COLO668 (cell line): ENCODE data around the gene CAPN10.

Experiments used
- DNase-seq: peaks from one replicate; lab custom pipeline; 2025; ENCODE audit not compliant: unreplicated experiment; lab: John Stamatoyannopoulos, UW

The CAPN10 gene

DNA sequence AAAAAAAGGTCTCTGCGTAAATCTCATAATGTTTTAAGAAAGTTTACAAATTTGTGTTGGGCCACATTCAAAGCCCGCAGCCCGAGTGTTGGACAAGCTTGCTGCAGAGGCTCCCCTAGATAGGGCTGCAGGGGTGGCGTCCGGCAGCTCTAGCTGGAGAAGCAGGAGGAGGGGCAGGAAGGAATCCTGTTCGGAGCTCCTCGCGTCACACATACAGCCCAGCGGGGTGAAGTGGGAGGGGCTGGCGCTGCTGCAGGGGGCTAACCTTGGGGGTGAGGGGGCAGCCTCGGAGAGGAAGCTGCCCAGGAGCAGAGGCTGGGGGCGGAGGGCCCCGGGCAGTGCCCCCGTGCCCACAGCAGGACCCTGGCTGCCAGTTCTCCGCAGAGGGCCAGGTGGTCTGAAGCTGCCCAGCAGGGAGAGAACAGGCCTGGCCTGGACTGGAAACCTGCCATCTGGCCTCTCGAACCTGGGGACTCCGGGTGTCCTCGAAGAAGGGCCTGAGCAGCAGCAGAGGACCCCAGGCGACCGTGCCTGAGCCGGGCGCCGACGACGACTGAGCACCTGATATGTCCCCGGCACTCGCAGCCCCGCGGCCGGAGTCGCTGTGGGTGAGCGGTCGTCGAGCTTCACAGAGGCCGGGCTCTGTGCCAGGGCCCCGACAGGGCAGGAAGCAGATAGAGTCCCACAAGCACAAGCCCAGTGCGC is 36.1 kb downstream of the CAPN10 start:
- no peak for DNase-seq

- no peak for DNase-seq
Measured at GRCh38 chr2:240623531-240624010, 37.0 kb downstream of the CAPN10 start.

- DNase-seq: no peak
Measured at GRCh38 chr2:240624011-240624949, 37.7 kb downstream of the CAPN10 start.

- no peak for DNase-seq
Measured at GRCh38 chr2:240624950-240625621, 38.6 kb downstream of the CAPN10 start, which contains the start of gene GPR35. Gene GPR35 (plus strand): TSS chr2:240625480. CDS start chr2:240629953, 4,473 bp downstream.

DNA sequence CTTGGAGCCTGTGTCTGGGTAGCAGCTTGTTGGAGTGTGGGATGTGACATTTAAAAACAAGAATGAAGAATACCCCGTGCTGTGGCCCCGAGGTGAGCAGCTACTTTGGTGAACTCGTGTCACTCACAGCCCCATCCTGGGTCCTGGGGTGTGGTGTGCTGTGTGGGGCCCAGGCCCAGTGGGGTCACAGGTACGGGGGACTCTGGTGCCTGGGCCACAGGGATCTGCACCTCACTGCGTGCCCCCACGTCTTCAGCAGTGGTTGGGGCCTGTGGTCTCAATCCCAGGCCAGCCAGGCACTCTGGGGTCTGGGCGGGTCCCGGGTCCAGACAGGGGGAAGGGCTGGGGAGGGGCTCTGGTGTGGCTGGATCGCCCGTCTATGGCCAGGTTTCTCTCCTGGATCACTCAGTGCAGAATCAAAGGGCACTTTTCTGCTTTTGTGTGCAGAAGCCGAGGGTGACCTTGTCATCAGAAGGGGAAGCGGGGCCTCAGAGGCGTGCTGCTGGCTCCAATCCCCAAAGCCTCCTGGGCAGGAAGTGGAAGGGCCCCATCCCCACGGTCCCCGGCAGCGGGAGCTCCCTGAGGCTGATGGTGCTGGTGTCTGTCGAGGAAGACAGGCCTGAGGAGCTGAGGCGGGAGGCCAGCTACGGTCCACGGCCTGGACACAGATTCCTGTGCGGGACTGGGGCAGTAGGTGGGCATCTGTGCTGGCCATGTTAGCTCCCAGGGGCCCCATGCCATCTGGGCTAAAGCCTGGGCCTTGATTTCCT is 40.2 kb downstream of the CAPN10 start:
- no peak for DNase-seq

- DNase-seq: no peak
Measured at GRCh38 chr2:240627736-240628506, 41.4 kb downstream of the CAPN10 start.

DNA sequence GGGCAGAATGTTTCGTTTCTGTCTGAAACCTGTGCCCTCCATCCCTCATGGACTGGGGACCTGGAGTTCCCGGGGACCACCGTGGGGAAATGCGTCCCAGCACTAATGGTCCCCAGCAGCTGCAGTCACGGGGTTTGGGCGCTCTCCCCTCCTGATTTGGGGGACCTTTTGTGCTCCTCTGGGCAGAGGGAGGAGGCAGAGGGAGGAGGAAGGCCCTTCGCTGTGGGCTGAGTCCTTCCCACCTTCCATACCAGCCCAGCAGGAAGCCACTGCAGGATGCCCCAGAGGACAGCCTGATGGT is 41.9 kb downstream of the CAPN10 start:
- DNase-seq: no peak

GRCh38 chr2:240628808-240629618 is 42.5 kb downstream of the CAPN10 start:
- no peak for DNase-seq

DNA sequence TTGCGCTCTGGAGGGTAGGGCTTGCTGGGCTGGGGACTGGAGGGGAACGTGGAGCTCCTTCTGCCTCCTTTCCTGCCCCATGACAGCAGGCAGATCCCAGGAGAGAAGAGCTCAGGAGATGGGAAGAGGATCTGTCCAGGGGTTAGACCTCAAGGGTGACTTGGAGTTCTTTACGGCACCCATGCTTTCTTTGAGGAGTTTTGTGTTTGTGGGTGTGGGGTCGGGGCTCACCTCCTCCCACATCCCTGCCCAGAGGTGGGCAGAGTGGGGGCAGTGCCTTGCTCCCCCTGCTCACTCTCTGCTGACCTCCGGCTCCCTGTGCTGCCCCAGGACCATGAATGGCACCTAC is 43.1 kb downstream of the CAPN10 start:
- no peak for DNase-seq

GRCh38 chr2:240629968-240630770 is 43.6 kb downstream of the CAPN10 start:
- DNase-seq: no peak

DNA sequence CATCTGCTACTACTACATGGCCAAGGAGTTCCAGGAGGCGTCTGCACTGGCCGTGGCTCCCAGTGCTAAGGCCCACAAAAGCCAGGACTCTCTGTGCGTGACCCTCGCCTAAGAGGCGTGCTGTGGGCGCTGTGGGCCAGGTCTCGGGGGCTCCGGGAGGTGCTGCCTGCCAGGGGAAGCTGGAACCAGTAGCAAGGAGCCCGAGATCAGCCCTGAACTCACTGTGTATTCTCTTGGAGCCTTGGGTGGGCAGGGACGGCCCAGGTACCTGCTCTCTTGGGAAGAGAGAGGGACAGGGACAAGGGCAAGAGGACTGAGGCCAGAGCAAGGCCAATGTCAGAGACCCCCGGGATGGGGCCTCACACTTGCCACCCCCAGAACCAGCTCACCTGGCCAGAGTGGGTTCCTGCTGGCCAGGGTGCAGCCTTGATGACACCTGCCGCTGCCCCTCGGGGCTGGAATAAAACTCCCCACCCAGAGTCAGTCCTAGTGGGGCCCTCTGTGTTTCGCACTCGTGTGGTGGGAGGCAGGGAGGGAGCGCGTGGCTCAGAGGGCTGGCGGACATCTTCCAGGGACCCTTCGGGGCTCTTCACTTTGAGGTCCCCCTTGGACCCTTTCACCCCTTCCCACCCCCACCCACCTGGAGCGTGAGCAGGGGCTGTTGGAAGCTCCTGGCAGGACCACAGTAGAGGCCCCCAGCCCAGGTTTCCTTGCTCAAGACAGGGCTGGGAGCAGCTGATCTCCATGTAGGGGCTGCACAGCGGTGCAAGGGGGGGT is 44.4 kb downstream of the CAPN10 start:
- no peak for DNase-seq

DNA sequence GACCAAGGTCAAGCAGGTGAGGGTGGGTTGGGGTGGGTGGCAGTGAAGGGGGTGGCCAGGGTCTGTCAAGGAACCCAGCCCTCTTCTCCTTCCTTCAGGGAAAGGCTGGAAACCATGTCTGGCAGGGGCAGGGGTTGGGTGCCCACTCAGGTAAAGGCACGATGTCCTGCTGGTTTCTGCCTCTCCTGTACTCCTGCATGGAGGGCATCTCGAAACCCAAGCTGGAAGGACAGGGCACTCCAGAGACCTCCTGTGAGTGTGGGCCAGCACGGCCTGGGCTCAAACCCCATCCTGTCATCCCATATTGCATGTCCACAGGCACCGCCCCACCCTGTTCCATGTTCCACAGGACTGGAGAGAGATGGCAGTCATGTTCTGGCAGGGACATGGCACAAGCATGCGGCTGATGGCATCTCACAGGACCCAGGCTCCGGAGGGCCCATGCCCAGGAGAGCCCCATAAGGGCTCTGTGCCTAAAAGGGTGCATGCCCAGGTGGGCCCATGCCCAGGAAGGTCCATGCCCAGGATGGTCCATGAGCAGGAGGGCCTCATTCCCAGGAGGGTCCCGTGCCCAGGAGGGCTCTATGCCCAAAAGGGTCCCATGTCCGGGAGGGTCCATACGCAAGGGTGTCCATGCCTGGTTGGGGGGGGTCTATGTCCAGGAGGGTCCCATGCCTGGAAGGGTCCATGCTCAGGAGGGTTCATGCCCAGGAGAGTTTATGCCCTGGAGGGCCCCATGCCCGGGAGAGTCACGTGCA is 45.2 kb downstream of the CAPN10 start:
- no peak for DNase-seq

GRCh38 chr2:240632306-240632721 is 45.8 kb downstream of the CAPN10 start:
- no peak for DNase-seq

DNA sequence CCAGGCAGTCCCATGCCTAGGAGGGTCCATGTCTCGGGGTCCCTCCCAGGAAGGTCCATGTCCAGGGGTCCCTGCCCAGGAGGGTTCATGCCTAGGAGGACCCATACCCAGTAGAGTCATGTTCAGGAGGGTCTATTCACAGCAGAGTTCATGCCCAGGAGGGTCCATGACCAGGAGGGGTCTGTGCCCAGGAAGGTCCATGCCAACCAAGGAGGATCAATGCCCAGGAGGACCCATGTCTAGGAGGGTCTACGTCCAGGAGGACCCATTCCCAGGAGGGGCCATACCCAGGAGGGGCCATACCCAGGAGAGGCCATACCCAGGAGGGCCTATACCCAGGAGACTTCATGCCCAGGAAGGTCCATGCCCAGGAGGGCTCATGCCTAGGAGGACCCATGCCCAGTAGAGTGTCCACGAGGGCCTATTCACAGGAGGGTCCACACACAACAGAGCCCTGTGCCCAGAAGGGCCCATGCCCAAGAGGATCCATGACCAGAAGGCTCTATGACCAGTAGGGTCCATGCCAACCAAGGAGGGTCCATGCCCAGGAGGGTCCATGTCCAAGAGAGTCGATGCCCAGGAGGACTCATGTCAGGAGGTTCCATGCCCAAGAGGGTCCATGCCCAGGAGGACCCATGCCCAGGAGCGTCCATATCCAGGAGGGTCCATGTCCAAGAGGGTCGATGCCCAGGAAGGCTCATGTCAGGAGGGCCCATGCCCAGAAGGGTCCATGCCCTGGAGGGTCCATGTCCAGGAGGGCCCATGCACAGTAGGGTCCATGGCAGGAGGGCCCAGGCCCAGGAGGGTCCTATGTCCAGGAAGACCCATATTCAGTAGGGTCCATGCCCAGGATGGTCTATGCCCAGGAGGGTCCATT is 48.8 kb downstream of the CAPN10 start:
- no peak for DNase-seq

GRCh38 chr2:240635998-240636547 is 49.5 kb downstream of the CAPN10 start:
- DNase-seq: no peak
